HG02678 (cell line): ENCODE measurements around the gene MTHFD1.

Experiments used
- ATAC-seq: cut with Tn5 transposase; IDR thresholded peaks from one replicate; pipeline ENCODE4 v1.9.1; 2021; ENCODE audit warnings: mild to moderate bottlenecking, moderate library complexity; ENCODE audit not compliant: unreplicated experiment

Gene MTHFD1

DNA sequence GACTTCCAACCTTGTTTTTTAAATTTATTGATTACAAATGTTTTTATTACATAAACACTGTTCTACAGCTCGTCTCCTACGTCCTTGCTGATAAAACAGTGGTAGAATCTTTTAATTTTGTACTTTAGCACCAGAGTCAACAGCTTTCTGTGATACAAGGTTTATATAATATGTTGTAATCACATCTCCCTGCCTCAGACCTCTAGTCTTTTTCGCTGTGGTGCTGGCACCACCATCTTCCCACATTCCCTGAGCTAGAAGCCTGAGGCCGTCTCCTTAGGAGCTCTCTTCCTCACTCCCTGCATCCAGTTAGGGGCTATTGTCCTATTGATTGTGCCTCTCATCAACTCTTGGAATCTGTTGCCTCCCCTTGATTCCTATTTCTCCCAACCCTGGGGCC, 17.1 kb downstream of the MTHFD1 start:
- no peak for ATAC-seq

- ATAC-seq: no peak
Measured at GRCh38 chr14:64407329-64407728, 19.2 kb downstream of the MTHFD1 start.

DNA sequence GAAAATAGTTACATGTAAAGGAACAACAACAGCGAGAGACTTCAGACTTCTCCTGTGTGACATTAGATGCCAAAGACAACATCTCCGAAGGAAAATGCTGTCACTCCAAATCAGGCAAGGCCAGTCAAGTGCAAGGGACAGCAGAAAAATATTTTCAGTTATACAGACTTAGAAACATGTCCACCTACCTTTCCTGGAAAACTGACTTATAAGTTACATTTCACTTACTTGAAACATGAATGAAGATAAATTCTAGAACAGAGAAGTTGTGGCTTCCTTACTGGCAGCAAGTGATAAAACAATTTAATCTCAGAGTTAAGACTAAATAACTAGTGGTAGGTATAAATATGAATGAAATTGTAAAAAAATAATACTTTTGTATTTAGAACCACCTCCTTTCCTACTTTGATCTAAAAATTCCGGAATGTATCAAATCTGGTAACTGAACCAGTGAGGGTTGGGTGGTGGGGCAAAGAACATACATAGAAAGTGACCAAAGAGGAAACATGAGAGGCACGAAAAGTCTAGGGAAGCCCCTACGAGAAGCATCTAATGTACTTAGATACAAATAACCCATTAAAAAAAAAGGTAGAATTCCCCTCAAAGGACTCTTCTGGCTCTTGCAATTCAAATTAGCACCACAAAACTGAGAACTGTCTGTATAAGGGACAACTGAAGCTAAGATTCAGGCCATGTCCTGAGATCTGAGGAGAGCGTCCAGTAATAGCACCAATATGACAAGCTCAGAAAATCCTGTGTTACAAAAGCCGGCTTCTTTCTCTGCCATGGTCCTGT, 21.2 kb downstream of the MTHFD1 start:
- no peak for ATAC-seq

DNA sequence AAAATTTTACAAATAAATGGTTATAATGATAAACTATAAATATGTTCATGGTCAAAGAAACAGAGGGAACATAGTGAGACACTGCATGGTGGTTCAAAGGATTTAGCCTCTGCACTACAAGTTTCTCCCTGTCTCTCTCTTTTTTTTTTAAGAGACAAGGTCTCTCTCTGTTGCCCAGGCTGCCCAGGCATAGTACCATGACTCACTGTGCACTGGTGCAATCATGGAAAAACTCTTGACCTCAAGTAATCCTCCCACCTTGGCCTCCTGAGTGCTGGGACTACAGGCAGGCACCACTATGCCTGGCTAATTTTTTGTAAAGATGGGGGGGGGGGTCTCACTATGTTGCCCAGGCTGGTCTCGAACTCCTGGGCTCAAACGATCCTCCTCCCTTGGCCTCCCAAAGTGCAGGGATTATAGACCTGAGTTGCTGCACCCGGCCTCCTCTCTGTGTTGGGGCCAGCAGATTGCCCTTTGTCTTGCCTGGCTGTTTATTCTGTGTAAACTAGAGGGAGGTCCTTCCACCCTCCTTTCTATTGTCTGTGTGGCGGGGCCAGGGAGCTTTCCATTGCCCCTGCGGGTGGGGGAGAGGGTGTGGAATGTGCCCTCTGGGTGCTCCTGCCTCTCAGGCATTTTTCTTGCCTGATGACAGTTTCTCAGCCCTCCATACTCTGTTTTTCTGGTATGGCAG, 22.1 kb downstream of the MTHFD1 start:
- no peak for ATAC-seq

DNA sequence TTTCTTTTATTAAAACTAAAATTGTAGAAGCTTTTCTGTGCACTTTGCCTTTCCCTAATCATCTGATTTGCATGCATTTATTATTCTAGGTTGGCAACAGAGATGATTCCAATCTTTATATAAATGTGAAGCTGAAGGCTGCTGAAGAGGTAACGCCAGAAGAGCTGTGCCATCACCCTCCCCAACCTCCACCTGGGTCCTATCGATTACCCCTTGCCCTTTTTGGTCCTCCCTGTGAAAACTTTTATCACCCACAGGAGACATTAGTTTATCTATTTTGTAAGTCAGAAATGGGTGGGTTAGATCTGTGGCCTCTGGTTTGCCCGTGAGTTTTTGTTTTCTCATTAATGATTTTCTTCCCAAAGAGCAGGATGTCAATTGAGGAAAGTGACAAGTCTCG, 22.8 kb downstream of the MTHFD1 start:
- ATAC-seq: no peak

DNA sequence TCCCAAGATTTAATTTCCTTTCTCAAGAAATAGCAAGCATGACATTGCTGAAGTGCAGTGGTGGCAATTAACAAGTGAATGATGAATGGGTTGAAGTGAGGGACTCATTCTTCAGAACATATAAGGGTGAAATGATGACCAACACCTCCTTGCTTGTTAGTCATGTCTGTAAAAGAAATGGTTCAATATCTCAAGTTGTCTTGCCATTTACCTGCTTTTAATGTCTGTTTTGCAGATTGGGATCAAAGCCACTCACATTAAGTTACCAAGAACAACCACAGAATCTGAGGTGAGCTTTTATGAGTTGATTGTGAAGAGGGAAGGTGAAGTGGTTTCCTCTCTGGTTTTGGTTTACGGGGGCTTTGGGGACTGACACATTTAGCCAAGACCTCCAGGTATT, 24.1 kb downstream of the MTHFD1 start:
- no peak for ATAC-seq

DNA sequence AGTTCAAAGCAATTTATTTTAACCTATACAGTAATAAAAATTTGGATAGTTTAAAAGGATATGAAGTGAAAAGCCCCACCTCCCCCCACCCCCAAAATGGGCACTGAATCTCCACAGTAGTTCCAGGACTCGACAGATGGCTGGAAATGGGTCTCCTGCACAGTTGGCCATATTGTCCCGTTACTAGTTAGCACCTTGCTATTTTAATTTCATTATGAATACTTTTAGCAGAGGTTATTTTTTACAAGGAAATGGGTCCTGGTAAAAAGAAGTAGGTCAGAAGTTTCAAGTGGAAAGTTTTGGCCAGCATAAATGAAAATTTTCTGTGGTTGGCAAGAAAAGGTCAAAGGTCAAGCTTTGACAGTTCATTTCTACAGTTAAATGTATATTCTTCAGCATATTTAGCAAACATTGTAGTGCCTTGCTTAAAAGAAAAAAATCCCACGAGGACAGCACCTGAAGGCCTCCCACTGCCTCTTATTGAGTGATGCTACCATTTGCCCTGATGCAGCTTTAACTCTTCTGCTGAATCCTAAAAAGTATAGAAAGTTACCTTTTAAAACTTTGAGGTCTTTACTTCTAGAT, 28.3 kb downstream of the MTHFD1 start:
- ATAC-seq: no peak

DNA sequence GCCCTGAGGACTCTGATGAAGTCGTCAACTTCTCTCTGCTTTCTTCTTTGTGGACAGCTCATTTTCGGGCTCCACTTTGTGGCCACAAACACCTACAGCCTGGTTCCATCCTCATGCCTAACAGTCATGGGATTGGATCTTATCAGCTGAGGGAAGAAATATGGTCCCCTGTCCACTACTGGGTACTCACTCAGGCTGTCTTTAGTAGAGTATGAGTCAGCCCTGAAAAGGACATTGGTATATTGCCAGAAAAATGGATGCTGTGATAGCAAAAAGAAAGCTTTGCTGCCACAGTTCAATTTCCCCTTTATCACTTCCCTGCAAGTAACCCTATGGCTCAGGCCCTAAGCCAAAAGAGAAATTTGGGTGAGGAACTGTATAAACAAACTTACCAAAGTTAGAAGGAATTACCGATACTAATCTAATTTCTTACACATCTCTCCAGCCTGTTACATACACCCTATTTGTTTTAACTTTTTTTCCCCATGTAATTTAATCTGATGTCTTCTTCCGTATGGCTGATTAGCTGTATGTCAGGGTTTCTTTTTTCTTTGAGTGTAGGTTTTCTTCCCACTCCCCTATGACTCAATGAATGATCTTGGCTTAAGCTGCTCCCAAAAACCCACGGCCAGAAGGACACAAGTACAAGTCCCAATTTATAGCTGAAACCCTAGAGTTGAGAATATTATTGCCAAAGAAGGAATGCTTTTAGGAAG, 29.1 kb downstream of the MTHFD1 start:
- no peak for ATAC-seq

GRCh38 chr14:64417771-64418125, 29.6 kb downstream of the MTHFD1 start:
- no peak for ATAC-seq

DNA sequence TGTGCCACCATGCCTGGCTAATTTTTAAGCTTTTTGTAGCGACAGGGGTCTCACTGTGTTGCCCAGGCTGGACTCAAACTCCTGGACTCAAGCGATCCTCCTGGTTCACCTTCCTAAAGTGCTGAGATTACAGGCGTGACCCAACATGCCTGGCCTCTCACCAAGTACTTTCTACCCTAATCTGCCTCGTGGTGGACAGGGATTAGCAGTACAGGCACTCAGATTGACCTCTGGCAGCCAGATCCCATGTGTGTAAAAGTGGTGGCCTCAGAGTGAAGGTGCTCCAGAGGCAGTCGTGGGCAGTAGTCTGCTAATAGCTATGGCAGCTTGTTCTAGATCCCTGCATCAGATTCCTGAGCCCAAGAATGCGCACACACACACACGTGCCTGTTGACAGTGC, 30.9 kb downstream of the MTHFD1 start:
- ATAC-seq: no peak

DNA sequence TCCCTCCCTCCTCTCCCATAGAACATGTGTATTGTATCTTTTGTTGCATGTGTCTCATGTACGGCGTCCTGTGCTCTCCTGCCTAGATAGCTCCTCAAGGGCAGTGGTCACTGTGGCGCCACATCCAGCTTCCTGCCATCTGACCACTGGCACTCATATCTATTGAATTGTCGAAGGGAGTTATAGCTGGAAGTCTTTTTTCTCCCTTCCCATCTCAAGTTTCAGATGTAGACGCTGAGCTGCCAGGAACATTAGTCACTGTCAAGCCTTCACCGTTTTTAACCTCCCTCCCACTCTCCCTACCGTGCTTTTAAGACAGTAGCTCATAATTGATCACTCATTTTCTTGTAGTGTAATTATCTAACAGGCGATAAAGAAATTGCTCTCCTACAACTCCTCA, 33.0 kb downstream of the MTHFD1 start:
- ATAC-seq: no peak

DNA sequence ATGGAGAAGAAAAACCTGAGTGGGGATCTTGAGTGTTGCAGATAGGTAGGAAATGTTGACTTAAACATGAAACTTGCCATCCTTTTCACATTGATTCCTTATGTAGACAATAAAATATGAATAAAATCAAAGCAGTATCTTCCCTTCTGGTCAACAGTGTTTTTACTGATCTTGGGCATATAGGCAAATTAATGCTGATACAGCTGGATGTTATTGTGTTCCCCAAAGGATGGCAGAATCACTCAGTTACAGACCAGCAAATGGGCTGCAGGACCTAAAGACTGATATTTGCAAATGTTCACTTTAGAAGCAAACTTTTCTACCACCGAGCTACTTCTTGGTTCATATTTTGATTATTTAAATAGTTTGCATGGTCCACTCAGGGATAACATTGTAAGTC, 33.9 kb downstream of the MTHFD1 start:
- ATAC-seq: no peak

DNA sequence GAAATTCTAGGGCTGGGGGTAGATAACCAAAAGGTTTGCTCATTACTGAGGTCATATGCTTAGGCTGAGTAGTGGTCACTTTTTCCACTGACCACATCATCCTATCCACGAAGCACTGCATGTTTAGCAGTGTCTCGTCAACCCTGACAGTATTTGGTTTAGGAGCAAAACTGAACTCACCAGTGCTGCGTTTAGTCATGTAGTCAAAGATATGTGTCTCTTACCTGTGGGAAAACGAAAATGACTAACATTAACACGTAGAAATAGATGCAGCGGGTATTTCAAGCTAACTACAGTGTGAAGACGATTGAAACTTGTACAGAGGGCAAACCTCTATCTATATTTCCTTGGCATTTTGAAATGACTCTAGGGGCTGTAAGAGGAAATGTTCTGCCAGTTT, 34.6 kb downstream of the MTHFD1 start:
- ATAC-seq: peak; percentile 53

DNA sequence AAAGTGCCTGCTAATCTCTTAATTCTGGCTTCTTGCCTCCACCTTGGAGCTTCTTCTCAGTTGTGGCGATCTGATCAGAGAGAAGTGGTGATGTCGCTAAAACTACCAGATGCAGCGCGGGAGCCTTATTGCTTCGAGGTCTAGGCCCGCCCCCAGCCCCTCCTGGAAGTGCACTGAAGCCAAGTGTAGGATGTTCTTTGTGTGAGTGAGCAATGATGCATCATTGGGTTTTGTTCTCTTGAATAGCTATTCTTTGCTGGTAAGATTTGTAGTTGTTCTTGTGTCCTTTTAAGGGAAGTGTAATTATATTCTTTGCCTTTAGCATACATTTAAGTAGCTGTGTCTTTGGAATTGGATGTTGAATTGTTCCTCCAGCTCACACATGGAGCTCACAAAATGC, 35.8 kb downstream of the MTHFD1 start:
- ATAC-seq: no peak

DNA sequence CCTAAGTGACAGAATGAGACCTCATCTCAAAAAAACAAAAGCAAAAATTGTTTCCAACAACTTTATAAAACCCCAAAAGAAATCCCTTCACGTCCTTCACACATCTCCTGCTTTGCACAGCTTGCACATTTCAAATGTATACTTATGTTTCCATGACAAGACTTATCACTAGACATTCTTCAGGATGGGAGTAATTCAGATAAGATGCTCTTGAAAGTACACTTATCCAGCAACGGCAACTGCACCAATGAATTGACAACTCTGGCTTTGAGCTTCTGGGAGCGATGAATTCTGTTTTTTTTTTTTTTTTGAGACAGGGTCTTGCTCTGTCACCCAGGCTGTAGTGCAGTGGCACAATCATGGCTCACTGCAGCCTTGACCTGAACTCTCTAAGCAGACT, 46.4 kb downstream of the MTHFD1 start:
- ATAC-seq: no peak

GRCh38 chr14:64438181-64438841, 50.2 kb downstream of the MTHFD1 start:
- no peak for ATAC-seq

DNA sequence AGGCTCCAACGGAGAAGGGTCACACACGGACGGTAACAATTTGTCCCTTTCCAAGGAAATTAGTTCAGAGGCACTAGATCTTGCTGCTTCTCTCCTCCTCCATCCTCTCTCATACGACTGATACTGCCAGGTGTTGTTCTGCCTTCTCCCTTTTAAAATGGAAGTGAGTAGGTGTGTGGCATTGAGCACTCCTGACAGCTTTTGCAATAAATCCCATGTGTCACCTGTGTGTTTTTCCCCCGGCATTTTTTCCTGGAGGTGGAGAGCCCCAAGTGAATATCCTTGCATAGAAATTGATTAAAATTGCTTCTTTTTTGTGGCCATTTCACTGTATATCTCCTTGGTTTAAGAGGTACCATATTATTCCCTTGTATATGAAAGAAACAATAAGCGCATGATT, 51.0 kb downstream of the MTHFD1 start:
- no peak for ATAC-seq

GRCh38 chr14:64440494-64440893, 52.3 kb downstream of the MTHFD1 start:
- no peak for ATAC-seq

DNA sequence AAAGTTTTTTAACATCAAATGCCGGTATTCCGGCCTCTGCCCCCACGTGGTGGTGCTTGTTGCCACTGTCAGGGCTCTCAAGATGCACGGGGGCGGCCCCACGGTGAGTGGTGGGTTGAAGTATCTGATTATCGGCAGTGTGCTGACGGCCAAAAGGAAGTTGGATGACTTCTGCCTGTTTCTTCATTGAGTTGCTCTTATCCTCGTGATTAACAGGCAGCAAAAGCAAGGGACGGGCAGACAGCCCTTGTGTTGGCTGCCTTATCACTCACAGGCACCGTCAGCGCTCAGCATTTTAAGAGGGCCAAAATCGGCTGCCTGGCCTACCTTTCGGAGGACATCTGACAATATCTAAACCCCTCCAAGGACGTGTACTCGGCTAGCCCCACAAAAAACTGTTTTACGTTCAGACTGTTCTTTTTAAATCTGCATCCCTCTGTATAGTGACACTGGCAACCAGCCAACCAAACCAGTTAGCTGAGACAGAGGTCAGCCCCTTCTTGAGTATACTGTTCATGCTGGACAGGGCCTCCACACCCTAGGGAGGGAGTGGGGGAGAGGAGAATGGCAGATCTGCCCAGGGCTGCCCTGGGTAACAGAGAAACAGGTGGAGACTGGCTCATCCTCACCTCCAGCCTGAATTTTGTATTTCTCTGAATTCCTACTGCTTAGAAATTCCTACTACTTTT, 54.3 kb downstream of the MTHFD1 start:
- ATAC-seq: no peak

DNA sequence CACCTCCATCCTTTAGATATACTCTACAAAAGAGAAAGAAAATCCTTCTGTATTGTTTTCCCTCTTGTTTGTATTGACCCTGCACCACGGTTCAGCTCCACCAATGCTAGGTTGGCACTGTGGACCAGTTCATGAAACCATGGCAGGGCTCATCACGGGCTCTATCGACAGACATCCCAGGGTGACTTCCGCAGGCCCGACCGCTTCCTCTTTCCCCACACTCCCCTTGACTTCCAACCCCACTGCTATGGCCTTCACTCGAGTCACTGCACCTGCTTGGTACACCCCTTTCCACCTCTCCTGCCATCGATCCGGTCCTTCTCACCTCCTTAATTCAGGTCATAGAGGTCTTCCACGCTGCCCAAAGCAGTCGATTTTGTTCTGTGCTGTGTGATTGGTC, 56.0 kb downstream of the MTHFD1 start:
- ATAC-seq: no peak
